Progenitor cell of endocrine pancreas (in vitro differentiated cells): ENCODE results near the gene OR9A2. TPM values are rescaled to one million over a fixed set of nuclear protein-coding genes. Genes with fewer than 3 reads are reported as not detected.

ENCODE experiments used
- DNase-seq: peaks from one replicate; pipeline ENCODE4 v3.0.0; 2021; ENCODE audit warnings: low spot score; ENCODE audit not compliant: unreplicated experiment
- H3K27ac Mint-ChIP-seq: 2 replicates; pipeline ENCODE4 v1.8.0; 2021; ENCODE audit warnings: mild to moderate bottlenecking, moderate library complexity, mixed read lengths
- H3K27me3 Mint-ChIP-seq: 2 replicates; pipeline ENCODE4 v1.8.0; 2021; ENCODE audit warnings: mixed read lengths
- H3K36me3 Mint-ChIP-seq: 2 replicates; pipeline ENCODE4 v1.8.0; 2022; ENCODE audit warnings: mixed read lengths; ENCODE audit not compliant: insufficient read depth
- H3K4me1 Mint-ChIP-seq: 2 replicates; pipeline ENCODE4 v1.8.0; 2021; ENCODE audit warnings: low read depth, mixed read lengths
- H3K4me3 Mint-ChIP-seq: 2 replicates; pipeline ENCODE4 v1.8.0; 2021; ENCODE audit warnings: low read depth, mild to moderate bottlenecking, moderate library complexity, mixed read lengths
- H3K9me3 Mint-ChIP-seq: 2 replicates; pipeline ENCODE4 v1.8.0; 2021; ENCODE audit warnings: low read depth, mixed read lengths
- total RNA-seq: library from RNA; stranded (reverse); gene quantifications from 2 replicates; pipeline ENCODE4 v1.2.1, GENCODE V29; 2021
- TF ChIP-seq, protein P1 (sequence below): fragments of 200-600 bp; sonication (generic); IDR thresholded peaks from one replicate; pipeline ENCODE4 v1.5.0; 2021; ENCODE audit warnings: antibody characterized with exemption, mild to moderate bottlenecking; ENCODE audit not compliant: unreplicated experiment

Gene OR9A2
- total RNA-seq, 1 donor from 2014 or later: not detected

DNA sequence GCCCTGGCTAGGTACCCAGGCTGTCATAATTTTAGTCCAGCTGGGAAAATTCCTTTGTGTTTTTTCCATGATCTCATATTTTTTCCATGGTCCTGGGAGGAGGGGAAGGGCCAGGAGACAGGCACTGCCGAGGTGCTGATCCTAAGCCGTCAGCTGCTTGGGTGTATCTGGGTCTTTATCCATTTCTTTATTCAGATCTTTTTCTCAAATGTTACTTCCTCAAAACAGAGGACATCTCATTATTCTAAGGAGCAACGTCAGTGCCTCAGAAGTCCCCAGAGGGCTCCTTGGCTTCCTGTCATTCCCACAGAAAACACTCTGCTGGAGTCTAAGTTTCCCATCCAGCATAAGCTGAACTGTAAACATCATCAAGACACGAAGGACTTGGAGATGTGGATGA is 22.4 kb upstream of the OR9A2 start:
- H3K27me3 Mint-ChIP-seq: peaks cover 26% of the 10 kb centered on the region
- no peak overlapping the region for H3K27ac Mint-ChIP-seq
- H3K36me3 Mint-ChIP-seq: no peaks in the 10 kb centered on the region
- DNase-seq: no peak
- H3K4me3 Mint-ChIP-seq: no peak overlapping the region
- TF ChIP-seq, protein P1, sequence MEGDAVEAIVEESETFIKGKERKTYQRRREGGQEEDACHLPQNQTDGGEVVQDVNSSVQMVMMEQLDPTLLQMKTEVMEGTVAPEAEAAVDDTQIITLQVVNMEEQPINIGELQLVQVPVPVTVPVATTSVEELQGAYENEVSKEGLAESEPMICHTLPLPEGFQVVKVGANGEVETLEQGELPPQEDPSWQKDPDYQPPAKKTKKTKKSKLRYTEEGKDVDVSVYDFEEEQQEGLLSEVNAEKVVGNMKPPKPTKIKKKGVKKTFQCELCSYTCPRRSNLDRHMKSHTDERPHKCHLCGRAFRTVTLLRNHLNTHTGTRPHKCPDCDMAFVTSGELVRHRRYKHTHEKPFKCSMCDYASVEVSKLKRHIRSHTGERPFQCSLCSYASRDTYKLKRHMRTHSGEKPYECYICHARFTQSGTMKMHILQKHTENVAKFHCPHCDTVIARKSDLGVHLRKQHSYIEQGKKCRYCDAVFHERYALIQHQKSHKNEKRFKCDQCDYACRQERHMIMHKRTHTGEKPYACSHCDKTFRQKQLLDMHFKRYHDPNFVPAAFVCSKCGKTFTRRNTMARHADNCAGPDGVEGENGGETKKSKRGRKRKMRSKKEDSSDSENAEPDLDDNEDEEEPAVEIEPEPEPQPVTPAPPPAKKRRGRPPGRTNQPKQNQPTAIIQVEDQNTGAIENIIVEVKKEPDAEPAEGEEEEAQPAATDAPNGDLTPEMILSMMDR: no peak
- no peaks in the 10 kb centered on the region for H3K9me3 Mint-ChIP-seq
- H3K4me1 Mint-ChIP-seq: no peaks in the 10 kb centered on the region

DNA sequence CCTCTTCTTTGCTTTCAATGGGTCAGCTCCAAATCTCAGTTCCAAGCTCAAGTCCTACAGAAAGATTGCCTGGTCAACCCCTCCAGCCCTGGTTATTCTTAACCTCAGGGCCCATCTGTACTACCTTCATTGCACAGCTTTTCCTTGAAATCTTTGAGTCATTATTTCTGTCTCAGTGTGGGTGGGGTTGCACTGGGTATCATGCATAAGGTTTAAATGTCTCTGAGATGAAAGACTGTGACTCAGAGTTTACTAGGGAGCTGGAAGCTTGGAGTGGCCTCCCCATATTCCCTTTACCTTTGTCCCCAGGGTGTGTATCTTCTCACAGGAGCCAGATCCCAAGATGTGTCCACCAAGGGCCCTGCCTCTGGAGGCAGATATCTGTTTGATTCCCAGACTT is 21.9 kb upstream of the OR9A2 start:
- no peak overlapping the region for H3K4me3 Mint-ChIP-seq
- H3K4me1 Mint-ChIP-seq: no peaks in the 10 kb centered on the region
- no peaks in the 10 kb centered on the region for H3K9me3 Mint-ChIP-seq
- no peaks in the 10 kb centered on the region for H3K36me3 Mint-ChIP-seq
- H3K27me3 Mint-ChIP-seq: peaks cover 26% of the 10 kb centered on the region
- H3K27ac Mint-ChIP-seq: no peak overlapping the region
- TF ChIP-seq, protein P1: no peak
- DNase-seq: no peak

DNA sequence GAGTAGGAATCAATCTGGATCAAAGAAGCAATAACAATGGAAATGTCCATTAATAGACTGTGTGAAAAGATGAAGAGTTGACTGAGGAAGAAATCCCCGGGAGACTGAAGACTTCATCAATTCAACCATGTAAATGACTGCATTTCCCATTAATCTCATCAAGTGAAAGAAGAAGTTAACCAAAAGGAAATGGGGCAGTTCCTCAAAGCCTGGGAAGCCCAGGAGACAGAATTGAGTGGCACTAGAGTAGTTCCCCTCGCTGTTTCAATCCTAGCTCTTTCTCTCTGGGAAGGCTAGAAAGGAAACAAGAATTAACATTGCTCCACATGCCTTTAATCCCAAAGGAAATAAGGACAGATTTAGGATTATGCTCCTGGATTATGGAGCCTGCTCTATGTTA is 20.4 kb upstream of the OR9A2 start:
- peaks cover 26% of the 10 kb centered on the region for H3K27me3 Mint-ChIP-seq
- no peaks in the 10 kb centered on the region for H3K36me3 Mint-ChIP-seq
- H3K27ac Mint-ChIP-seq: no peak overlapping the region
- DNase-seq: no peak
- TF ChIP-seq, protein P1: no peak
- no peaks in the 10 kb centered on the region for H3K9me3 Mint-ChIP-seq
- peaks cover 12% of the 10 kb centered on the region for H3K4me1 Mint-ChIP-seq
- no peak overlapping the region for H3K4me3 Mint-ChIP-seq

DNA sequence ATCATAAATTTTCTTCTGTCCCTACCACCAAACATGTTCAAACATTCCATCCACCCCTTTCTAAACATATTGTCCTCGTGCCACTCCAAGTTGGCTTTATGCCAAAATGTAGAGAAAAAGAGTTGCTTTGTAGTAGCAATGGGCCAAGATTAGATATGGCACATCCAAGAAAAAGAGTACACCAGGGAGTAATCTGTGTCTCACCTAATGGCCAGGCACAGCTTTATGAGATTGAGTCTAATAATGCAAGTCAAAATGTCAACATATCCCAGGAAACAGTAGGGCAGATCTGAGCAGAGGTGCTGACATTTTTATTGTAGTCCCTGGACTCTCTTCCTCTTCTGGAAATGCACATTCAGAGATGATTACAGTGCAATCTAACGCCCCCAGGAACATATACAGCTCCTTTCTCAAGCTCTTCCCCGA is 19.5 kb upstream of the OR9A2 start:
- TF ChIP-seq, protein P1: no peak
- DNase-seq: no peak
- Mint-ChIP-seq H3K4me1 (peaks cover 14% of the 10 kb centered on the region), H3K27me3 (peaks cover 20% of the 10 kb centered on the region), H3K27ac (no peak overlapping the region), H3K4me3 (no peak overlapping the region), H3K36me3 (no peaks in the 10 kb centered on the region), H3K9me3 (no peaks in the 10 kb centered on the region)

DNA sequence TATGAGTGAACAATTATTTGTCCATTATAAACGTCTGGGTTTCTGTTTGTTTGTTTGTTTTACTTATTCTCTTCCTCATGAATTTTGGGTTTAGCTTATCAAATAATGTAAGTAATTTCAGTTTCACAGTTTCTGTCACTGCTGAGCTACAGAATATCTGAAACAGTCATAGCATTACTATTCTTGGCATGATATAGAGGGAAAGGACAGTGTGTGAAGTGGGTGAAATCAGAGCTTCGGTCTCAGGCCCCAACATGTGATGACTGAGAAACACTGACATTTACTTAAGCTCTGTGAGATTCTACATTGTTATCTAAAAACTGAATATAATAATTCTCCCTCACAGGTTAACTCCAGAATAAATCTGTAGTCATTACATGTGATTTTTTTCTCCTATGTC is 16.5 kb upstream of the OR9A2 start:
- no peaks in the 10 kb centered on the region for H3K9me3 Mint-ChIP-seq
- TF ChIP-seq, protein P1: no peak
- peak overlapping the region; percentile 67 for H3K27ac Mint-ChIP-seq
- no peaks in the 10 kb centered on the region for H3K36me3 Mint-ChIP-seq
- peaks cover 9% of the 10 kb centered on the region for H3K27me3 Mint-ChIP-seq
- H3K4me3 Mint-ChIP-seq: no peak overlapping the region
- DNase-seq: no peak
- H3K4me1 Mint-ChIP-seq: peaks cover 20% of the 10 kb centered on the region
